GM18858 (cell line): Measurements from ENCODE around the gene DHX36.
A peak's percentile ranks its signal among the peaks of the same experiment; 100 is the strongest.

Source experiments
- ATAC-seq: cut with Tn5 transposase; IDR thresholded peaks from one replicate; pipeline ENCODE4 v1.9.1; 2021; ENCODE audit not compliant: unreplicated experiment

The DHX36 gene

DNA sequence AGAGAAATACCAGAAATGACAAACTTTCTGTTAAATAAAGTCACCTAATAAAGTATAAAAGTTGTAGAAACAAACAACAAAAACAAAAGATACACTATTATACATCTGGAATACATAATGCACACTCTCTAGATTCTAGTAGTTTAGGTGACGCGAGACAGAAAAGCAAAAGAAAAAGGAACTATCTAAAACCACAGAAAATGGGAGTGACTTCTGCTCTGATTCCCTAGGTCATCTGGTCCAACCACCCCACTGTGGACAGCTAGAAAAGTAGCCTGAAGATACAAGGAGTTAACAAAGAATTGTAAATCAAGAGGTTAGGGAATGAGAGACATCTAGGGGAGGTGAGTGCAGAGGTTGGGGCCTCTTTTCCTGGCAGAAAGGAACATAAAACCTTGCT is 39.1 kb downstream of the DHX36 start:
- ATAC-seq, result no peak

DNA sequence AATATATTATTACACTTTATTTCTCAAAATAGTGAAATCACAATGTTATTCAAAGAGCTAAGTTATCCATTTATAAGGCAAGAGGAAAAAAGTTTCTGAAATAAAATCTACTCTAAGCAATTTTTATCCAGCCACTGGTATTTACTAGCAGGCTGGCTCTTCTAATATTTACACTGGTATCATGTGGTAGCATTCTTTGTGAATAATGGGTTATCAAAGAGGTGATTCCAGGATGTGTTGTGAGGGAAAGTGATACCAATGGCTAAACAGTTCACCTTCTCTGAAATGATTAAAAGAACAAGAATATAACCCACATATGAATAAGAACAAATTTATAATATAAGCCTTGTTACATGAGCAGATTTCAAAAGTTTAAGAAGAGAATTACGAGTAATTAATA is 44.1 kb downstream of the DHX36 start:
- no peak for ATAC-seq

DNA sequence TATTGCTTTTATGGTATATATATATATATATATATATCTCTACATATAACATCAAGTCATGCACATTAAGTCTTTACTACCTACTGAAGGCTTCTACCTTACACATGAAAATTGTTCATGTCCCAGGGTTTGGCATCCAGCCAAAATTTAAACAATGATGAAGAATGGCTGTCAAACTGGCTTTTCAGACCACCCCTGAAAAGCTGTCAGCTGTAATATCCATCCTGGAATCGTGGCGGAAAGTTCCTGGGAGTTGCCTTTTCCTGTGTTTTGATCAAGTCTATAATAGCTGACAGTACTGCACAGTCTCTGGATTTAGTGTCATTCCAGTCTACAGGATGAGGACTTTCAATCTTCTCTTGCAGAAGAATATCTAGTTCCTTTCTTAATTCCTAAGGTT is 48.3 kb downstream of the DHX36 start:
- no peak for ATAC-seq

DNA sequence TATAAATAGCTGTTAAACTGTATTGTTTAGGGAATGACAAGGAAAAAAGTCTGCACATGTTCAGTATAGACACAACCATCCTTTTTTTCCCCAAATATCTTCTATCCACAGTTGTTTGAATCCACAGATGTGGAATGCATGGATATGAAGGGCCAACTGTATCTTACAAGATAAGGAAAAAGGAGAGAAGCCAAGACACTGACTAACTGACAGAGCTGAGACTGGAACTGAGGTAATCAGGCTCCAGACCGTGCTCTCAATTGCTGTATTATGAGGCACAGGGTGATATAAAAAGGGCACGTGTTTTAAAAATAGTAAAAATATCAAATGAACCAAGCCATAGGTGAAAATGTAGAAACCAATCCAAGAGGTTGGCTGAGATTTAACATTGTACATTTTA is 49.0 kb downstream of the DHX36 start:
- ATAC-seq, result no peak

DNA sequence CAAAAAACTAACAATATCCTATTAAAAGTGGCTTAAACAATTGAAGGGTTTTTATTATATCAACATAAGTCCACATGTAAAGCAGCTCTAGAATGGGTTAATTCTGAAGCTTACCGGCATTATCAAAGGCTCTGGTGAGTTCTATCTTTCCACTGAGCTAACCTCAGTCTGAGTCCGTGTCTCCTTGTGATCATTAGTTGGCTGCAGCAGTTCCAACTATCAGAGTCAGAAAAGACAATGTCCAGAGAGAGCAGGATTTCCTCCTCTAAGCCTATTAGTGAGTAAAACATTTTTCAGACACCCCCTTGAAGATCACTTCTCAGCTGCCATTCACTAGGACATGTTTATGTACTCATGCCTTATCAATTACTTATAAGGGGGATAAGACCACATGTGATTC is 49.9 kb downstream of the DHX36 start:
- ATAC-seq, result no peak

DNA sequence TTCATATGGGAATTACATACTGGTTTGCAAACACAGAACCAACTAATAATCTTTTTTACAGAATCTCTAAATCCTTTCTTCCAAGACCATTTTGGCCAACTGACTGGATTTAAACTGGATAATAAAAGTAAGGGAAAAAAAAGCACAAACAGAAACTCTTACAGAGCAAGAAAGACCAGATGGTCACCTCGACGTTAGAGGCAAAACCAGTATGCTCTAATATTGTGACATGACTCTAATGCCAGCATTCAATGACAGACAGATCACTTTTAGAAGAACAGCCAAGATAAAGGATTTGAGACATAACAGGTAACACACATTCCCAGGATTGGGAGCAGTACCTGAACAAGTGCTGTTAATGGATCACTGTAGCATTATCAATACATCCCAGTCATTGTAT is 50.9 kb downstream of the DHX36 start:
- no peak for ATAC-seq

DNA sequence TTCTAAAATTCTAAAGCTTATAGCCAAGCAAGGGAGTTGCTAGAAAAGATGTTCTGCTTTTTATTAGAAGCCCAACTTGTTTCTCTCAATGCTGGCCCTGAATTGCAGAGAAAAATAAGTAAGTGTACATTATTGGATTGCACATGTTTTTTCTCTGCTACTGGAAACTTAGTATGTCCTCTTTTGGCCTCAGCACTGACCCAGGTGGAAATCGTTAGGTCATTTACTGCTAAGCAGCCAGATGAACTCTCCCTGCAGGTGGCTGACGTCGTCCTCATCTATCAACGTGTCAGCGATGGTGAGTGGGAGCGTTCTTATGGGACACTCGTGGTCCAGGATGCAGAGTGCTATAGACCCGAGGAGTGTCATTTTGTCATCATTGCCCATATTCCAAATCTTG is 69.8 kb downstream of the DHX36 start:
- no peak for ATAC-seq

DNA sequence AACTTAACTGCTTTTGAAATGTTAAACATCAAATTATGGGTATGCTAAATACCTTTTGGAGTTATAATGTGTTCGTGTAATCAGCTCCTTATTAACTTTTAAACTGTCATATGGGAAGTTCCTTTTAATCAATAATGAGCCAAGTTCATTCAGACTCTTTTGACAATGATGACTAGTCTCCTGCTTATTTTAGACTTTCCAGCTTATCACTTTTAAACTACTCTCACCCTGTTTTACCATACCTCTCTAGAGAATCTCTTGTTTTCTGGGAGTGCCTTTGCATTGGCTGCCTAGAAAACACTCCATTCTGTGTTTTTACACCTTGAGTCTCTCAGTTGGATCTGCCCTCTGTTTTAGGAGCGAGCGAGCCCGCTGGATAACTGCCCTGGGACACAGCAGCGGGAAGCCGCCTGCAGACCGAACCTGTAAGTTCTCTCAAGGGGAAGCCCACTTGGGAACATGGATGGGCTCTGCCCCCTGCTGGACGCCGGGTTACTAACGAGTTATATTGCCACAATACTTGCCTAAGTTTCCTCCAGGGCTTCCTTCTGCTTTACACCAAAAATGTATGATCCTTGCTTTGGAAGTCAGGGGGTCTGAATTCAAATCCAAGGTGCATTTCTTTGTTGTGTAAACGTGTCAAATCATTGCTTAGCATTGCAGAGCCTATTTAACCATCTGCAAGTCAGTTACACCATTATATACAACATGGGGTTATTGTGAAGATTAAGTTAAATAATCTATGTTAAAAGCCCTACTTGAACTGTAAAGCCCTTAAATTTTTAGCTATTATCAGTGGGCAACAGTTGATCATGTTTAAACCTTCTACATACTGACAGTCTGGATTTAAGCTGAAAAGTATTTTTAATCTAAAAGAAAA is 71.3 kb downstream of the DHX36 start:
- peak; percentile 73 for ATAC-seq

DNA sequence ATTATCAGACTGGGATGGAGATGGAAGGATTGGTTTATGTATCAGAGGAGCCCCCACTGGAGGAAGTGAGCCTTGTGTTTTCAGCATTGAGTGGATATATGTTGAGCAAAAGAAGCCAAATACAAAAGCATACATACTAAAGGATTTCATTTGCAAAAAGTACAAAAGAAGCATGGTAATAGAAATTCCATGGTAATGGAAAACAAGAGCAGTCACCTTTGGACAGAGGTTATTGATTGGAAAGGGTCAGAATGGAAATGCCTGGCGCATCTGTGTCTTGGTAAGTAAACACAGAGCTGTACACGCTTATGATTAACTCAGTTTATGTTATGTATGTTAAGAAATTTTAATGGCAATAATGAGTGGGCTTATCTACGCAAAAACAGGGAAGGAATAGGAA is 72.7 kb downstream of the DHX36 start:
- no peak for ATAC-seq

DNA sequence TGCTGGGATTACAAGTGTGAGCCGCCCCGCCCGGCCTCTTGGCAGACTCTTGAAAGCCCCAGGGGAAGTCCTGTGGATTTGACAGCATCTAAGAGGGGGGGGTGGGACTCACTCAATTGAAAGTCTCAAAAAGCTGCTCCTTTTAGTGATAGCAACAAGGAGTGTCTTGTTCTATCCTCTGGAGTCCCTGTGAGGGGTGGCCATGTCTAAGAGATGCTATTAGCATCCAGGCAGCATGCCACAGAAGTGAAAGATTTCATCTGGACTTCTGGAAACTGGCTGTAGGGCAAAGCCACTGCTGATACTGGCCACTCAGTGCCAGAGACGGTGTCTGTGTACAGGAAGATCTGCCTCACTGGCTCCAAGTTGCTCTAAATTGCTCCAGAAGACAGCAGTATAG is 74.0 kb downstream of the DHX36 start:
- no peak for ATAC-seq

DNA sequence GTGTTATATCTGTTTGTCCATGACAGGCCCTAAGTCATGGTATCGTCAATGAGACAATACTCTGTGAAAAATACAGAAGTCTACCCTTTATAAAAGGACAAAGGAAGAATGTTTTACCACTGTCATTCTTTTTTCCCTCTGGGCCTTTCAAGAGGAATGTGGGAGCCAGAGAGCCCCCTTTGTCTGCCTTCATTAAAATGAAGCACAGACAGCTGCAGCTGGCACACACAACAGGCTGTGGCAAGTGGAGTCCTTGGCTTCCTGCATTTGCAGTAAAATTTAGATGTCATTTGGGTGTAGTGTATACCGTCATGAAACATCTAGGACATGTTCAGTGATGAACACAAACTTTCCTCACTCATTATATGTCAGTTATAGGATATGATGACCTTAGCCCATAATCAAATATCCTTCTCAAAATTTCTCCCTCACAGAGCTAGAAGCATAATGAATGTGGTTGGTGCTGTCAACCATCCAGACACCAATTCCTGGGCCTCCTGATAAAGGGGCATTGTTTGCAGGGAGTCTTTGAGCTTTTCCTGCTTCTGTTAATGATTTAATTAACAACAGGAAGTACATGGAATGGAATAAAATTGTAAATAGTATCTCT is 76.4 kb downstream of the DHX36 start:
- ATAC-seq, result no peak

DNA sequence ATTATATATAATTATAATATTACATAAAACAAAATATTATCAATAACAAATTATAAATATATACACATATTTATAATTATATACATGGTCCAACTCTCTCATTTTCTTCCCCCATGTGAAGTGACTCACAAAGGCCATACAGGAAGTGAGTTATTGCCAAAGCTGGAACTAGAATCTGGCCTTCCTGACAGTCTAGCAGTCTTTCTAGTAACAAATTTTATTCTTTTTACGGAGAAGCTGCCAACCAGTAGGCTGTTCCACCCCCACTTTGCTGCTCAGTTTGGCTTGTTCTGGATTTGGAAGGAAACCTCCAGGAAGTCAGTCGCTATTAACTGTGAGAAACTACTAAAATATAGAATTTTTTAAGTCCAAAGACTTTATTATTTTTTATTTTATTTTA is 79.6 kb downstream of the DHX36 start:
- no peak for ATAC-seq

DNA sequence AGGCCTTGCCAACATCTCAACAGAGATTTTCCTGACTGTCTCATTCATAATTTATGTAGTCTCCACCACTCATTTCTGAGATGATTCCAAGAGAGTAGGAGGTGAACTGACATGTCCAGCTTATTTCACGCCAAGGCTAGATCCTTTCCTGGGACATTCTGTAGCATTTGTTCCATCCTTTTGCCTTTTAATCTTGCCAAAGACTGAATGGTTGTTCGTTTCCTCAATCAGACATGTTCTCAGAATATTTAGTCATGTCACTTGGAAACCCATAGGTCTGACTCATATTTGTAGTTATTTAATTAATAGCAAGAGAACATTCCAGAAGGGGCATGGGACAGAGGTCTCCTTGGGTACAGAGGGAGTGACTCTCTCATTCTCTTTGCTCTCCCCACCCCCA is 80.9 kb downstream of the DHX36 start:
- ATAC-seq, result no peak

DNA sequence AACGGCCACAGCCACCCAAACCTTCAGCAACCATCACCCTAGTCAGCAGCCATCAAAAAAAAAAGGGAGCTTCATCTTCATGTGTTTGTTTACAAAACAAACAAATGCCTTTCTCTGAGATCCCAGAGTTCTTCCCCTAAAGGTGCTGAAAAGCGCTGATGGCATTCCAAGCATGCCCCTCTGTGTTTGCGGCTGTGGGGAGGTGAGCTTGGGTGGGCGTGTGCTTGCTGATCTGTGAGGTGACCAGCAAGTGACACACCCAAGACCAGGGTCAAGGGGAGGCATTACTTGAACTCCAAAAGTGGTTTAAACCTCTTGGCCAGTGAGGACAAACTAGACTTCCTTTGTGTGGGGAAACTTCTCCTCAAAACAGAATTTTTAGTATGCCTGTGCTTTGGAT is 81.5 kb downstream of the DHX36 start:
- ATAC-seq, result no peak

DNA sequence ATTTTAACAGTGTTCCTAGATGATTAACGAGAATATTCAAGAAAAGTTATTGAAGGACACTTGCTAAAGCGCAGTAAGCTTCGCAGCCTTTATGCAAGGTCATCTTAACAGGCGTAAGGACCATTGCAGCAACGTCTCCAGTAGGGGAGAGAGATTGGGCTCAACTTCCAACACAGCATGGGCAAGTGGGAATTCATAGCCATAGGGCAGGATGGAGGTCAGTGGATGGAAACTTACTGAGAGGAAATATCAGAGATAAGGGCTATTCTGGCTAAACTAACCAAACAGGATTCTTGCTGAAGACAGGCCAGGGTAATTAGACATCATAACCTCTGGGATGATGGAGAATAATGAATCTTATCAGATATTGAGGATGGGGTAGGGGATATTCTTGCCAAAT is 82.8 kb downstream of the DHX36 start:
- ATAC-seq, result no peak

DNA sequence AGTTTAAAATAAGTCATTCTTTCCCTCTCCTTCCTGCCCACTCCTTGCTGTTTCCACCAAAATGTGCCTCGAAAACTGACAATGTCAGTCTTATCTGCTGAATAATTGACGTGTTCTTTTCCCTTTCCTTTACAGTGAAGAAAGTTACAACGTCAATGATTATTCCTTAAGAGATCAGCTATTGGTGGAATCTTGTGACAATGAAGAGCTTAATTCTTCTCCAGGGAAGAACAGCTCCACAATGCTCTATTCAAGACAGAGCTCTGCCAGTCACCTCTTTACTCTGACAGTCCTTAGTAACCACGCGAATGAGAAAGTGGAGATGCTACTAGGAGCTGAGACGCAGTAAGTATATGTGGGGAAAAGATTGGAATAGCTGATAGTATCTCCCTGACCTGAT is 84.1 kb downstream of the DHX36 start:
- ATAC-seq, result no peak

DNA sequence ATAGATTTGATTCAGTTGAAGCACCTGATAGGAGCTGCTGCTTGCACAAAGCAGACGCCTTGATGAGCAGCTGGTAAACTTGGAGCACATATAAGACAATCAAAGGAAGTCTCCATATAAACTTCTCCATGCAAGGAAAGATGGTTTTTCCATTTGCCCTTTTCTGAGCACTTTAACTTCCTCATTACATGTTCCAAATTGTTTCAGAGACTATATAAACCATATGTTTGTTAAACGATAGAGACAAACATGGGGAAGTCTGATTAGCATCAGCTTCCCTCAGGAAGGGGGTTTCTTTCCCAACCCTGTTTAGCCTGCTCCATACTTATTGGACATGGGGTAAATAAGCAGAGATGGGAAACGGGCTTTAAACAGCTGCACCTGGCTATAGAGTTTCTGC is 88.0 kb downstream of the DHX36 start:
- no peak for ATAC-seq

DNA sequence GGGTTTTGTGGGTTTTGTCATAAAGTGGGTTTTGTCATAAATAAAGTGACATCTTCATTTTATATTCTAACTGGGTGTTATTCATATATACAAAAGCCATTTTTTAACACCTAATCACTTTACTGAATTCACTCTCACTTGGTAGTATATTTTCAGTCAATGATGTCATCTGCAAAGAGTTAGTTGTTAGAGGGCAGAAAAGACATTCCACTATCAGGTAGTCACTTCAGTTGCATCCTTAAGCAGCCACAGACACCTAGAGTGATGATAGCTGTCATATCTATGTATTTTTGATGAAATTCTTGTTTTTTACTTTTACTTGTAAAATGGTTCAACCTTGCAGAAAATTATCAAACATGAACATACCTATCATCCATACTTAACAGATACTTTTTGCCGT is 89.0 kb downstream of the DHX36 start:
- ATAC-seq, result no peak

DNA sequence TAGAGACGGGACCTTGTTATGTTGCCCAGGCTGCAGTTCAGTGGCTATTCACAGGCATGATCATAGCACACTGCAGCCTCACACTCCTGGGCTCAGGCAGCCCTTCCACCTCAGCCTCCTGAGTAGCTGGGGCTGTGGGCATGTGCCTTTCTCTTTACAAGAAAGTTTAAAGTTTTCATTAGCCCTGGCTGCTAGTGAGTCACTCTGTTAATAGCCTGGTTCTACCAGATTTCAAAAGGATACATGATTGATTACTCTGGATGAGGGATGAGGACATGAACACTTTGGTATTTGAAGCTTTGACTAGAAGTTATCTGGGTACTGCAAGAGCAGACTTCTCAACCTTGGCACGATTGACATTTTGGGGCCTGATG is 95.1 kb downstream of the DHX36 start:
- no peak for ATAC-seq

DNA sequence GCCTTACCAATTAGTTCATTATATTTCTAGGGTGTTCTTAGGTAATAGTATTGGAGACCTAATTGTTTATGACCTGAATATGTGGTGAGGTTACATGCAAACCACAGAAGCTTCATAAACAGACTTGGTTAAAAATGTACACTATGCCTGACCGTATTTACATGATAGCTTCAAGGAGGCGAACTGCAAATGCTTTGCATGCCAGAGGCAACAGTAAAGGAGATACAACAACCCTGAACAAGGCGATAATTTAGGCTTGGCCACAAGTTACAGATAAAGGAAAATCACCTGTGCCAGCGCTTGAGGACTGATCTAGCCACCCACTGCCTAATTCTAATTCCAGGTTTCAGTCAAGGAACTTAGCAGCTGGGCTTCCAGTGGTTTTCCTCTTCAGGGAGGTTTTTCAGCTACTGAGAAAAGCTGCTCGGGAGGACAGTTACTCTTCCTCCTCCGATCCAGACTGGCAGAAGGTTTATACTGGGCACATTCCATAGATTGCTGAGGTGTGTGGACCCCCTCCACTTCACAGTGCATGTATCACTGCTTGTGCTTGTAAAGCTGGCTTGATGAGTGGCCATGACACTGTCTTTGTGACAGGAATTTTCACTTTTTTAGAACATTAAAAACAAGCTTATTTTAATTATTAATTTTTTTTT is 95.6 kb downstream of the DHX36 start:
- no peak for ATAC-seq

DNA sequence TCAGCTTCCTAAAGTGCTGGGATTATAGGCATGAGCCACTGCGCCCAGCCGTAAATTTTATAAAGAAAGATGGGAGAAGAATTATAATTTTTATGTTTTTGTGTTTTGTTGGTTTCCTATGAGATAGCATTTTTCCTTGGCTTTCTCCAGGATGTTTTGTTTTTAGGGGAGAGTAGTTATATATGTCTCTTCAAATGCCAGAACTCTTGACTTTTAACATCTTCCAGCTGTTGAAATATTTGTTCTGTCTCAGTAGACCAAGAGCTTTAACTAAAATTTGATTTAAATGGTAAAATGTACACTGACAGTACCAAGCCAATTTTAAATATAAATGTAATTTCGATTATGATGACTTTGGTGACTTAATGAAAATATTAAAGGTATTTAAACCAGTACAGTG is 96.8 kb downstream of the DHX36 start:
- ATAC-seq, result no peak

DNA sequence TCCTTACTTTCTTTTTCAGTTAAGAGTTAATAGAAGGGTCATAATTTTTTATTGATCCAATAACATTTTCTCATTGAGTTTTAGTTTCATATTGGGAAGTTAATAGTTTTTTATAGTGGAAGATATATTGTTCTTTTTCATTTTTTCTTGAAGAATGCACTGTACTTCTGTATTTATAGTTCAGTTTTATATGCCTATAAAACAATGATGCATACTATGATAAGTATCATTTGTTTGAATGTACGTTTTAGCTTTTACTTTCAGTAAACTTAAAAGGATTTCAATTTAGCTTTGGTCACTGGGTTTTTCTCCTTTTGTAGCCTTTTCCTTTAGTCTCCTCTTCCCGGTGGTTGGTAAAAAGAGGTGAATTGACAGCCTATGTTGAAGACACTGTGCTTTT is 98.8 kb downstream of the DHX36 start:
- no peak for ATAC-seq
